GM18951 (cell line): ENCODE data around the gene SLC22A23.

ENCODE experiments used
- POLR2A ChIP-seq: IDR thresholded peaks from 4 replicates; pipeline ENCODE4 v1.6.1; 2011; ENCODE audit warnings: mild to moderate bottlenecking; ENCODE audit not compliant: insufficient read length, insufficient read depth; ENCODE audit errors: extremely low read depth
- in situ Hi-C: fragments of 300-500 bp; cut with MboI; formaldehyde crosslinking; loops from one replicate; pipeline ENCODE4 v1.12.0; 2022; ENCODE audit warnings: low sequenced_read_pairs, mixed read lengths, inconsistent platforms; ENCODE audit not compliant: unreplicated experiment

Gene SLC22A23

GRCh38 chr6:3273707-3274521 lies 182.9 kb downstream of the SLC22A23 start:
- in situ Hi-C loops: no loop called here

GRCh38 chr6:3272911-3273547 lies 183.8 kb downstream of the SLC22A23 start:
- no peak for TF ChIP-seq POLR2A
- in situ Hi-C loops: no loop called here

More at GRCh38 chr6:3273707-3274521, 182.9 kb downstream of the SLC22A23 start:
- TF ChIP-seq POLR2A: no peak

GRCh38 chr6:3271756-3272155 lies 185.1 kb downstream of the SLC22A23 start:
- TF ChIP-seq POLR2A: no peak
- in situ Hi-C loops: no loop called here

GRCh38 chr6:3270258-3270657 lies 186.6 kb downstream of the SLC22A23 start:
- in situ Hi-C loops: no loop called here
- TF ChIP-seq POLR2A: no peak

- in situ Hi-C loops: no loop called here
- no peak for TF ChIP-seq POLR2A
Observed at GRCh38 chr6:3269281-3269975, 187.4 kb downstream of the SLC22A23 start.

GRCh38 chr6:3268680-3269079 lies 188.2 kb downstream of the SLC22A23 start:
- in situ Hi-C loops: no loop called here
- no peak for TF ChIP-seq POLR2A

- in situ Hi-C loops: no loop called here
- no peak for TF ChIP-seq POLR2A
Observed at GRCh38 chr6:3267162-3267561, 189.7 kb downstream of the SLC22A23 start.

GRCh38 chr6:3266170-3266569 lies 190.7 kb downstream of the SLC22A23 start:
- TF ChIP-seq POLR2A: no peak
- in situ Hi-C loops: no loop called here

- no peak for TF ChIP-seq POLR2A
- in situ Hi-C loops: no loop called here
Observed at GRCh38 chr6:3265671-3266070, 191.2 kb downstream of the SLC22A23 start.

- in situ Hi-C loops: no loop called here
- no peak for TF ChIP-seq POLR2A
Observed at GRCh38 chr6:3264356-3264755, 192.5 kb downstream of the SLC22A23 start.

GRCh38 chr6:3263096-3263495 lies 193.8 kb downstream of the SLC22A23 start:
- no peak for TF ChIP-seq POLR2A
- in situ Hi-C loops: no loop called here

- no peak for TF ChIP-seq POLR2A
- in situ Hi-C loops: no loop called here
Observed at GRCh38 chr6:3261921-3262320, 194.9 kb downstream of the SLC22A23 start.

GRCh38 chr6:3261518-3261820 lies 195.4 kb downstream of the SLC22A23 start:
- in situ Hi-C loops: no loop called here
- TF ChIP-seq POLR2A: no peak
